Measurements from ENCODE around the gene SNX33. TPM values are rescaled to one million over a fixed set of nuclear protein-coding genes. Genes with fewer than 3 reads are reported as not detected.

SNX33 gene
- 1 to 10 TPM; 2.5 to 5.6 (median 5.1) TPM for total RNA-seq
- total RNA-seq (2013), result 2.1 TPM

- Histone ChIP-seq H3K27ac (ENCODE audit: low read length) (no peak within 1 kb of the TSS), H3K4me3 (ENCODE audit: low read length) (peak within 1 kb of the TSS; percentile 77), H3K36me3 (ENCODE audit: control insufficient read depth, insufficient read depth, low read length) (no peaks in the 10 kb centered on the region), H3K4me1 (ENCODE audit: control insufficient read depth, insufficient read depth, low read length) (peaks cover 29% of the 10 kb centered on the region), H3K9me3 (ENCODE audit: control insufficient read depth, insufficient read depth, low read length) (no peaks in the 10 kb centered on the region), H3K27me3 (ENCODE audit: control insufficient read depth, insufficient read depth, low read length) (no peaks in the 10 kb centered on the region)
- peaks cover 0 to 2% of the 10 kb centered on the region in 2 donors for H3K27me3 Mint-ChIP-seq (ENCODE audit: low read depth in 2 of 2)
- H3K36me3 Mint-ChIP-seq, result no peaks in the 10 kb centered on the region
- DNase-seq (peak; percentile 47 to 66), ATAC-seq (peak; percentile 59 to 77 (median 72))
- peak; percentile 5 for TF ChIP-seq CTCF (IDR thresholded peaks at IDR 0.05)
- under 1% methylated on average over 76 of the region's 76 CpGs for WGBS (ENCODE audit: insufficient coverage)
- H3K4me1 Mint-ChIP-seq, result peaks cover 28 to 35% of the 10 kb centered on the region in 2 donors
- peak within 1 kb of the TSS; percentile 86 for H3K4me3 Mint-ChIP-seq
- H3K27ac Mint-ChIP-seq, result peak within 1 kb of the TSS in 1 of 2 donors; percentile 80
- no peaks in the 10 kb centered on the region for H3K9me3 Mint-ChIP-seq
- intact Hi-C loops (cut with micrococcal nuclease), result loop anchor here (10.0 kb wide), 1 partner anchor 283 kb away; the partner anchor contains the start of gene MAN2C1
These were observed at the start of gene SNX33 for GRCh38 chr15:75647370-75648155. Gene SNX33 (plus strand): TSS chr15:75647912. CDS start chr15:75649103, 1,191 bp downstream.

GRCh38 chr15:75598361-75598760 is 49.4 kb upstream of the SNX33 start:
- Mint-ChIP-seq H3K4me3 (no peak overlapping the region), H3K4me1 (peaks cover 13 to 21% of the 10 kb centered on the region in 2 donors), H3K36me3 (peaks cover 5% of the 10 kb centered on the region), H3K27ac (peak overlapping the region in 1 of 2 donors; percentile 16), H3K9me3 (no peaks in the 10 kb centered on the region), H3K27me3 (ENCODE audit: low read depth in 2 of 2) (no peaks in the 10 kb centered on the region)
- Histone ChIP-seq H3K27ac (ENCODE audit: low read length) (no peak overlapping the region), H3K9me3 (ENCODE audit: control insufficient read depth, insufficient read depth, low read length) (no peaks in the 10 kb centered on the region), H3K27me3 (ENCODE audit: control insufficient read depth, insufficient read depth, low read length) (no peaks in the 10 kb centered on the region), H3K36me3 (ENCODE audit: control insufficient read depth, insufficient read depth, low read length) (peaks cover 36% of the 10 kb centered on the region), H3K4me1 (ENCODE audit: control insufficient read depth, insufficient read depth, low read length) (peaks cover 14% of the 10 kb centered on the region), H3K4me3 (ENCODE audit: low read length) (no peak overlapping the region)
- intact Hi-C loops (cut with micrococcal nuclease), result no loop called here
- TF ChIP-seq CTCF (IDR thresholded peaks at IDR 0.05), result no peak
- DNase-seq (no peak), ATAC-seq (no peak)
- WGBS (ENCODE audit: insufficient coverage), result 84% methylated on average over 3 of the region's 4 CpGs

- H3K4me3 ChIP-seq (ENCODE audit: low read length), result no peak overlapping the region
- Mint-ChIP-seq H3K27me3 (ENCODE audit: low read depth in 2 of 2) (no peaks in the 10 kb centered on the region), H3K4me1 (peaks cover 13 to 21% of the 10 kb centered on the region in 2 donors), H3K9me3 (no peaks in the 10 kb centered on the region), H3K36me3 (peaks cover 5% of the 10 kb centered on the region), H3K4me3 (no peak overlapping the region), H3K27ac (no peak overlapping the region)
- no peaks in the 10 kb centered on the region for H3K27me3 ChIP-seq (ENCODE audit: control insufficient read depth, insufficient read depth, low read length)
- H3K36me3 ChIP-seq (ENCODE audit: control insufficient read depth, insufficient read depth, low read length), result peaks cover 38% of the 10 kb centered on the region
- H3K9me3 ChIP-seq (ENCODE audit: control insufficient read depth, insufficient read depth, low read length), result no peaks in the 10 kb centered on the region
- WGBS (ENCODE audit: insufficient coverage), result 96% methylated on average over 2 of the region's 2 CpGs
- no peak for DNase-seq
- H3K4me1 ChIP-seq (ENCODE audit: control insufficient read depth, insufficient read depth, low read length), result peaks cover 14% of the 10 kb centered on the region
- ATAC-seq, result no peak
- intact Hi-C loops (cut with micrococcal nuclease), result no loop called here
- no peak overlapping the region for H3K27ac ChIP-seq (ENCODE audit: low read length)
- TF ChIP-seq CTCF (IDR thresholded peaks at IDR 0.05), result no peak
These were observed 48.3 kb upstream of the SNX33 start for GRCh38 chr15:75599401-75599800.

All from natural killer cell (primary cell).